HepG2 (cell line): ENCODE results near the gene MSI2. TPM values are rescaled to one million over a fixed set of nuclear protein-coding genes. Genes with fewer than 3 reads are reported as not detected.

ENCODE experiments used
- CSRNP1 ChIP-seq: sonication (generic); formaldehyde crosslinking; IDR thresholded peaks from 2 replicates; pipeline ENCODE4 v1.8.1; 2023; ENCODE audit warnings: mild to moderate bottlenecking, missing genetic modification reagents
- FOXP4 ChIP-seq: sonication (generic); formaldehyde crosslinking; IDR thresholded peaks from 2 replicates; pipeline ENCODE4 v1.4.0; 2020; ENCODE audit warnings: missing genetic modification reagents
- HMGXB4 ChIP-seq, 2 experiments: sonication (generic) in 1 of 2; formaldehyde crosslinking in 1 of 2; IDR thresholded peaks; 2 replicates each; pipeline versions ENCODE4 v1.4.0 to v1.6.1; 2018 to 2020; ENCODE audit warnings: missing genetic modification reagents in 2 of 2, borderline replicate concordance in 1 of 2, low read depth in 1 of 2, mild to moderate bottlenecking in 1 of 2, missing biosample characterization in 1 of 2
- MBD4 ChIP-seq: IDR thresholded peaks from 2 replicates; pipeline ENCODE4 v1.6.1; 2012; ENCODE audit warnings: low read length, inconsistent platforms, borderline replicate concordance
- MTF2 ChIP-seq: sonication (generic); formaldehyde crosslinking; IDR thresholded peaks from 2 replicates; pipeline ENCODE4 v1.5.0; 2020; ENCODE audit warnings: missing genetic modification reagents, borderline replicate concordance
- NFE2L1 ChIP-seq: sonication (generic); formaldehyde crosslinking; IDR thresholded peaks from 2 replicates; pipeline ENCODE4 v1.4.0; 2020; ENCODE audit warnings: missing genetic modification reagents, mild to moderate bottlenecking, borderline replicate concordance
- NKX3-1 ChIP-seq: sonication (generic); formaldehyde crosslinking; IDR thresholded peaks from 2 replicates; pipeline ENCODE4 v1.5.0; 2020; ENCODE audit warnings: missing genetic modification reagents
- PLRG1 ChIP-seq: fragments of 450-650 bp; conservative IDR thresholded peaks from 2 replicates; pipeline ENCODE4 v1.6.1; 2016
- THAP11 ChIP-seq: IDR thresholded peaks from 2 replicates; pipeline ENCODE4 v1.6.1; 2016; ENCODE audit warnings: missing biosample characterization, missing genetic modification reagents
- U2AF1 ChIP-seq: fragments of 200-400 bp; formaldehyde crosslinking; optimal IDR thresholded peaks from 2 replicates; pipeline ENCODE3; 2017; ENCODE audit warnings: mild to moderate bottlenecking, low read depth, low read length
- ZBTB3 ChIP-seq: sonication (generic); formaldehyde crosslinking; IDR thresholded peaks from 2 replicates; pipeline ENCODE4 v1.4.0; 2020; ENCODE audit warnings: low read depth, mild to moderate bottlenecking, moderate library complexity, missing genetic modification reagents, borderline replicate concordance
- ZBTB49 ChIP-seq: sonication (generic); formaldehyde crosslinking; IDR thresholded peaks from 2 replicates; pipeline ENCODE4 v1.4.0; 2020; ENCODE audit warnings: missing genetic modification reagents, borderline replicate concordance
- ZNF225 ChIP-seq: sonication (generic); formaldehyde crosslinking; IDR thresholded peaks from 2 replicates; pipeline ENCODE4 v1.4.0; 2020; ENCODE audit warnings: mild to moderate bottlenecking, missing genetic modification reagents
- ZNF326 ChIP-seq: sonication (generic); formaldehyde crosslinking; IDR thresholded peaks from 2 replicates; pipeline ENCODE4 v1.4.0; 2020; ENCODE audit warnings: missing genetic modification reagents, borderline replicate concordance
- ZNF564 ChIP-seq: sonication (generic); formaldehyde crosslinking; IDR thresholded peaks from 2 replicates; pipeline ENCODE4 v1.8.1; 2023; ENCODE audit warnings: mild to moderate bottlenecking, missing genetic modification reagents
- ZNF720 ChIP-seq: sonication (generic); formaldehyde crosslinking; IDR thresholded peaks from 2 replicates; pipeline ENCODE4 v1.4.0; 2020; ENCODE audit warnings: missing genetic modification reagents
- polyA plus RNA-seq, 8 experiments: library from polyadenylated mRNA; depleted of rRNA in 3 of 8; stranded (reverse) in 7 of 8; unstranded in 1 of 8; fragments of >200 nt; fragmentation: Illumina TruSeq in 4 of 8; extraction: Trizol in 4 of 8; gene quantifications; 2 replicates each; pipeline versions ENCODE4 v1.2.1 to v1.2.3, GENCODE V29; 2011 to 2016; ENCODE audit warnings: low read depth in 4 of 8, missing spikeins in 1 of 8, mixed read lengths in 1 of 8; ENCODE audit not compliant: insufficient read depth in 1 of 8
- total RNA-seq, 5 experiments: library from RNA; depleted of rRNA; stranded (reverse); fragments of >200 nt; fragmentation: Illumina TruSeq; extraction: Trizol; gene quantifications; 2 replicates each; pipeline ENCODE4 v1.2.3, GENCODE V29; 2016; ENCODE audit warnings: low read depth in 1 of 5
- TF ChIP-seq, protein P1 (sequence below): sonication (generic); formaldehyde crosslinking; IDR thresholded peaks from 2 replicates; pipeline ENCODE4 v1.8.1; 2022; ENCODE audit warnings: mild to moderate bottlenecking, missing genetic modification reagents
- TF ChIP-seq, protein P2 (sequence below): sonication (generic); formaldehyde crosslinking; IDR thresholded peaks from 2 replicates; pipeline ENCODE4 v1.4.0; 2020; ENCODE audit warnings: low read depth, mild to moderate bottlenecking, missing genetic modification reagents

The MSI2 gene
- total and polyA plus RNA-seq, 2 of the 13 experiments (the other 11 are each of a cell fraction or from before 2014, with no cell fraction given) = 77.5 to 78.4 TPM

DNA sequence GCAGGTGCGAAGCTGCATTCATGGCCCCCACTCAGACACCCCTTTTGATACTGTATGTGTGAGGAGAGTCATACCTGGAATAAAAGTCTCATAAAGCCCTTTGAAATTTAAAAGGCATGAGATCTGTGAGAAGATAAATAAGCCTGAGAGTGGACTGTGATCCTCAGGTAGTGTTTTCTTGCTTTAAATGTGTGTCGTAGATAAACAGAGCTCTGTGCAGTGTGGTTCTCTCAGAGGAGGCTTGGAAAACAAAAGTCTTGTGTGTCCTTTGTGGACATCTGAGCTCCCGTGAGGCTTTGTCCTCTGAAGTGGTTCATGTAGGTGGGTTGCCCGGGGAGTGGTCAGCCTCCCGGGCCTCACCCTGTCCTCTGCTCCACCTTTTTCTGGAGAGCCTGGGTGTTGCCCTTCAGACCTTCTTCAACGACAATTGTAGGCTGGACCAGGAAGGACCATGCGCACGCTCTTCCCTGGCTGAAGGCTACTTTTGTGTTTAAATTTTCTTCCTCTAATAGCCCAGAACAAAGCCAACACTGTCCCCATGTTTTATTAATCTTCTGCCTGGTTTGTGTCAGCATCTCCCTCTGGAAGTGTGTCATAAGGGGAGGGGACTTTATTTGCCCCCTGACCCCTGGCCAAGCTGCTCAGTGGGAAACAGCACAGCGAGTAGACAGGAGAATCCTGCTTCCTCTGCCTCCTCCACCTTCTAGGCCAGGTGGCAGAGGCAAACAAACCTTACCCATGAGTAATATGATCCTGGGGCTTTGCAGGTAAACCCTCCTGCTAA lies 151.2 kb downstream of the MSI2 start (continued):
- TF ChIP-seq THAP11 (CRISPR knock-in tag) (peak; percentile 33; the same call in 1 of the 2 replicates), ZBTB49 (CRISPR knock-in tag) (no peak), ZNF720 (no peak), ZNF225 (CRISPR knock-in tag) (no peak), U2AF1 (no peak), MTF2 (CRISPR knock-in tag) (no peak; the same call in 1 of the 2 replicates), ZNF326 (CRISPR knock-in tag) (no peak), PLRG1 (no peak), FOXP4 (peak; percentile 93), HMGXB4 (CRISPR knock-in tag; IDR thresholded peaks at IDR 0.05; ENCODE audit: borderline replicate concordance in 1 of 2, low read depth in 1 of 2) (peak in 1 of 2 experiments; percentile 70; a peak in 2 of 4 replicates), CSRNP1 (CRISPR knock-in tag) (no peak), MBD4 (no peak), NFE2L1 (CRISPR knock-in tag) (no peak), ZBTB3 (no peak; the same call in 1 of the 2 replicates), NKX3-1 (CRISPR knock-in tag) (peak; percentile 76; the same call in 1 of the 2 replicates), ZNF564 (no peak)
- TF ChIP-seq, protein P1, sequence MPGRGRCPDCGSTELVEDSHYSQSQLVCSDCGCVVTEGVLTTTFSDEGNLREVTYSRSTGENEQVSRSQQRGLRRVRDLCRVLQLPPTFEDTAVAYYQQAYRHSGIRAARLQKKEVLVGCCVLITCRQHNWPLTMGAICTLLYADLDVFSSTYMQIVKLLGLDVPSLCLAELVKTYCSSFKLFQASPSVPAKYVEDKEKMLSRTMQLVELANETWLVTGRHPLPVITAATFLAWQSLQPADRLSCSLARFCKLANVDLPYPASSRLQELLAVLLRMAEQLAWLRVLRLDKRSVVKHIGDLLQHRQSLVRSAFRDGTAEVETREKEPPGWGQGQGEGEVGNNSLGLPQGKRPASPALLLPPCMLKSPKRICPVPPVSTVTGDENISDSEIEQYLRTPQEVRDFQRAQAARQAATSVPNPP (CRISPR knock-in tag) = no peak
- TF ChIP-seq, protein P2, sequence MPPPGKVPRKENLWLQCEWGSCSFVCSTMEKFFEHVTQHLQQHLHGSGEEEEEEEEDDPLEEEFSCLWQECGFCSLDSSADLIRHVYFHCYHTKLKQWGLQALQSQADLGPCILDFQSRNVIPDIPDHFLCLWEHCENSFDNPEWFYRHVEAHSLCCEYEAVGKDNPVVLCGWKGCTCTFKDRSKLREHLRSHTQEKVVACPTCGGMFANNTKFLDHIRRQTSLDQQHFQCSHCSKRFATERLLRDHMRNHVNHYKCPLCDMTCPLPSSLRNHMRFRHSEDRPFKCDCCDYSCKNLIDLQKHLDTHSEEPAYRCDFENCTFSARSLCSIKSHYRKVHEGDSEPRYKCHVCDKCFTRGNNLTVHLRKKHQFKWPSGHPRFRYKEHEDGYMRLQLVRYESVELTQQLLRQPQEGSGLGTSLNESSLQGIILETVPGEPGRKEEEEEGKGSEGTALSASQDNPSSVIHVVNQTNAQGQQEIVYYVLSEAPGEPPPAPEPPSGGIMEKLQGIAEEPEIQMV (CRISPR knock-in tag) = no peak
